COR-L47 (cell line): ENCODE data around the gene TP53I13.
"Not testable (repeated sequence)": the region's sequence is repeated elsewhere in the genome, so short reads cannot be mapped to it uniquely, and the experiment has no call there.

Experiments
- DNase-seq: peaks from one replicate; lab custom pipeline; 2025; lab: John Stamatoyannopoulos, UW

Gene TP53I13

GRCh38 chr17:29568331-29569244 is at the start of gene TP53I13:
Gene TP53I13 (plus strand): TSS chr17:29568701. CDS start chr17:29568759, 58 bp downstream.
- DNase-seq, result peak; percentile 66

GRCh38 chr17:29524692-29525091 is 43.8 kb upstream of the TP53I13 start:
- DNase-seq, result no peak

- DNase-seq, result no peak
These were observed 42.2 kb upstream of the TP53I13 start for GRCh38 chr17:29526322-29526721.

GRCh38 chr17:29533976-29534375 is 34.5 kb upstream of the TP53I13 start:
- DNase-seq, result no peak

- DNase-seq, result no peak
These were observed 24.4 kb upstream of the TP53I13 start for GRCh38 chr17:29544066-29544465.

- no peak for DNase-seq
These were observed 22.4 kb upstream of the TP53I13 start for GRCh38 chr17:29546085-29546484.

GRCh38 chr17:29546830-29547229 is 21.7 kb upstream of the TP53I13 start:
- DNase-seq, result no peak

- peak; percentile 45 for DNase-seq
These were observed 19.2 kb upstream of the TP53I13 start for GRCh38 chr17:29549177-29549923.

GRCh38 chr17:29555840-29556239 is 12.7 kb upstream of the TP53I13 start:
- DNase-seq, result no peak

GRCh38 chr17:29557085-29557738 is 11.3 kb upstream of the TP53I13 start:
- DNase-seq, result no peak

GRCh38 chr17:29557739-29558116 is 10.8 kb upstream of the TP53I13 start:
- DNase-seq, result no peak

- not testable (repeated sequence) for DNase-seq
These were observed 10.4 kb upstream of the TP53I13 start for GRCh38 chr17:29558139-29558538.

GRCh38 chr17:29559640-29560039 is 8.9 kb upstream of the TP53I13 start:
- DNase-seq, result no peak

- no peak for DNase-seq
These were observed 8.2 kb upstream of the TP53I13 start for GRCh38 chr17:29560316-29560715.

- DNase-seq, result no peak
These were observed 6.7 kb upstream of the TP53I13 start for GRCh38 chr17:29561554-29562517.

GRCh38 chr17:29562615-29563014 is 5.9 kb upstream of the TP53I13 start:
- no peak for DNase-seq

- no peak for DNase-seq
These were observed 4.7 kb upstream of the TP53I13 start for GRCh38 chr17:29563816-29564215.

GRCh38 chr17:29565643-29566472 is 2.6 kb upstream of the TP53I13 start:
- DNase-seq, result peak; percentile 15

GRCh38 chr17:29566473-29567303 is 1.8 kb upstream of the TP53I13 start, which contains the start of gene ABHD15:
Gene ABHD15 (minus strand): TSS chr17:29567037. CDS start chr17:29566966, 71 bp downstream.
- DNase-seq, result peak; percentile 65

- no peak for DNase-seq
These were observed 1.3 kb upstream of the TP53I13 start for GRCh38 chr17:29567304-29567553.
